ENCODE data around the gene TOR1B.
A peak's percentile ranks its signal among the peaks of the same experiment; 100 is the strongest.
"Not testable (repeated sequence)": the region's sequence is repeated elsewhere in the genome, so short reads cannot be mapped to it uniquely, and the experiment has no call there.

The TOR1B gene, protein sequence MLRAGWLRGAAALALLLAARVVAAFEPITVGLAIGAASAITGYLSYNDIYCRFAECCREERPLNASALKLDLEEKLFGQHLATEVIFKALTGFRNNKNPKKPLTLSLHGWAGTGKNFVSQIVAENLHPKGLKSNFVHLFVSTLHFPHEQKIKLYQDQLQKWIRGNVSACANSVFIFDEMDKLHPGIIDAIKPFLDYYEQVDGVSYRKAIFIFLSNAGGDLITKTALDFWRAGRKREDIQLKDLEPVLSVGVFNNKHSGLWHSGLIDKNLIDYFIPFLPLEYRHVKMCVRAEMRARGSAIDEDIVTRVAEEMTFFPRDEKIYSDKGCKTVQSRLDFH

DNA sequence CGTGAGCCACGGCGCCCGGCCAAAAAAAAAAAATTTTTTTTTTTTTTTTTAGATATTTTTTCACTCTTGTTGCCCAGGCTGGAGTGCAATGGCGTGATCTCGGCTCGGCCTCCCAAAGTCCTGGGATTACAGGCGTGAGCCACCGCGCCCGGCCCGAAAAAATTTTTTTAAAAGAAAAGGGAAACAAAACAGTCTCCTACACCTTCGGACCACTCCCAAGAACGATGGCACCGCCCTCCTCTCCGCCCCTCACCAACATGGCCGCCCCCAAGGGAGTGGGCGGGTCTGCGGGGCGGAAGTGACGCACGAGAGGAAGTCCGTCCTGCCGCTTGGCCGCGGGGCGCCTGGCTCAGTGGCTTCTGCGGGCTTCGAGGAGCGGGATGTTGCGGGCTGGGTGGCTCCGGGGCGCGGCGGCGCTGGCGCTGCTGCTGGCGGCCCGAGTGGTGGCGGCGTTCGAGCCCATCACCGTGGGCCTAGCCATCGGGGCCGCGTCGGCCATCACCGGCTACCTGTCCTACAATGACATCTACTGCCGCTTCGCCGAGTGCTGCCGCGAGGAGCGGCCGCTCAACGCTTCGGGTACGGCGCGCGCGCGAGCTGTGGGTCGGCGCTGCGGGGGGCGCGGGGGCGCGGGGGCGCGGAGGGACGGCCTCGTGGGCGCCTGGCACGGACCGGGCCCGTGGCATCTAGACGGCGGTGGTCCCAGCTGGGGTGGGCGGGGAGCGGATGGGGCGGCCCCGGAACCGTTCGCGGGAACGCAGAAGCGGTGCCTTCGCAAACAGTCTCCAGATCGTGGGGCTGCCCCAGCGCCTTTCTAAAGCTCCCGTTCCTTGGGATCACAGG is at the start of gene TOR1B:
Gene TOR1B (plus strand): TSS at position 352 of the 843 bp plus-strand sequence. CDS start 29 bp downstream, at position 381.
- peak; percentile 93 for DNase-seq (ENCODE audit: low spot score)

DNA sequence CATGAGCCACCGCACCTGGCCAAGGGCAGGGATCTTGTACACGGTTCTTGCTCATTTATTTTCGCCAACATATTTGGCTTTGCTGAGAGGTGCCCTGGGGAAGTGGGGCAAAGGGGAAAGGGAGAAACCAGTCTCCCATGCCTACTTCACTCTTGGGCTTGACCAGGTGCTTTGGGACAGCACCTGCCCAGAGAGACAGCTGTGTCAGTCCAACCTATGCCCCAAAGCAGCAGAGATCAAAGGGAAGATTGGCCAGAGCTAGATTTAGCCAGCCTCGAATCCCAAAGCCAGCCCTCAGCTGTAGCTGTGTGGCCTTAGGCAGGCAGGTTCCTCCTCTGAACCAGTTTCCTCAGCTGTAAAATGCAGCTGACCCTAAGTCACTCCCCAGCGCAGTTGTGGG is 47.8 kb upstream of the TOR1B start:
- DNase-seq (ENCODE audit: low spot score), result no peak

DNA sequence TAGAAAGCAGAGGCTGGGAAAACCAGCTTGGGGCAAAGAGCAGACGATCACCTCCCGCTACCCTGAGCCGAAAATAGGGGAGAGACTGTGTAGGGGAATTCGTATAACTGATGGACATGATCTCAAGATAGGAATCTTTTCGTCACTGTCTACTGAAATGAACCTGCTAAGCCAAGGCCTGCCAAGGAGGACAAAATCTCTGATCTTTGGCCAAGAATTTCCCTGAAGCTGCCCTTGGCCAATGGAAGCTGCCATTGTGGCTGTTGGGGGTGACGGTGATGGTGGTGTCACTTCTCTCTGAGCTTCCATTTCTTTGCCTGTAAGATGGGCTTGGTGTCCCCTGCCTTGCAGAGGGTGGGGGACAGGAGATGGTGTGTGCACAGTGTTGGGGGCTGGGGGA is 46.8 kb upstream of the TOR1B start:
- no peak for DNase-seq (ENCODE audit: low spot score)

DNA sequence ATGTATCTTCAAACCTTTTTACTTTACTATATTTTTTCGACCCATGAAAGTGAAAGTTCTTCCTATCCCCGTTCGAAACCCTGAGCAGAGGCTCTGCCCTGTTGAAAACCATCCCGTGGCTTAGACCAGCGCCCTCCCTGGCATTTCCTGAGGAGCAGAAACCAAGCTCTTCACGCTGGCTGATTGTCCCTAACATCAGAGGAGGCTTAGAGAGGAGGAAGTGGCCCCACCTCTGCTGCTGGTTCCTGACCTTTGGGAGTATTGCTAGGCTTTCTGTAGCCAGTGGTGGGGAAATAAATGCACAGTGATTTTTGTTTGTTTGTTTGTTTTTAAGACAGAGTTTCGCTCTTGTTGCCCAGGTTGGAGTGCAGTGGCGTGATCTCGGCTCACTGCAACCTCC is 45.9 kb upstream of the TOR1B start:
- DNase-seq (ENCODE audit: low spot score), result no peak

DNA sequence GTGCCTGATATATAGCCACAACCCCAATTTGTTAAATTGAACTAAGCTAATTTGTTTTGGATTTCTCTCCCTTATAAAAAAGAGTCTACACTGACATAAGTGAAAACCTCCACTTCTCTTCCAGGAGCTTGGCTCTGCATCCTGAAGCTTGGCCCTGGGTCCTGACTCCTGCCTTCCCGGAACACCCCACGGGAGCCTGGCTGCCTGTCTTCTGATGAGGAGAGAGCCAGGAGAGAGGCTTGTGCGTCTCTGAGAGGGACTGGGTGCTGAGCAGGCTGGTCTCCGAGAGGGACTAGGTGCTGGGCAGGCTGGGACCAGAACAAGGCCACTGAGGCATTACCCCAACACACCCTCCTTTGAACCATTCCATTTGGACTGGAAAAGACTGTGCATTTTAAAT is 43.7 kb upstream of the TOR1B start:
- no peak for DNase-seq (ENCODE audit: low spot score)

DNA sequence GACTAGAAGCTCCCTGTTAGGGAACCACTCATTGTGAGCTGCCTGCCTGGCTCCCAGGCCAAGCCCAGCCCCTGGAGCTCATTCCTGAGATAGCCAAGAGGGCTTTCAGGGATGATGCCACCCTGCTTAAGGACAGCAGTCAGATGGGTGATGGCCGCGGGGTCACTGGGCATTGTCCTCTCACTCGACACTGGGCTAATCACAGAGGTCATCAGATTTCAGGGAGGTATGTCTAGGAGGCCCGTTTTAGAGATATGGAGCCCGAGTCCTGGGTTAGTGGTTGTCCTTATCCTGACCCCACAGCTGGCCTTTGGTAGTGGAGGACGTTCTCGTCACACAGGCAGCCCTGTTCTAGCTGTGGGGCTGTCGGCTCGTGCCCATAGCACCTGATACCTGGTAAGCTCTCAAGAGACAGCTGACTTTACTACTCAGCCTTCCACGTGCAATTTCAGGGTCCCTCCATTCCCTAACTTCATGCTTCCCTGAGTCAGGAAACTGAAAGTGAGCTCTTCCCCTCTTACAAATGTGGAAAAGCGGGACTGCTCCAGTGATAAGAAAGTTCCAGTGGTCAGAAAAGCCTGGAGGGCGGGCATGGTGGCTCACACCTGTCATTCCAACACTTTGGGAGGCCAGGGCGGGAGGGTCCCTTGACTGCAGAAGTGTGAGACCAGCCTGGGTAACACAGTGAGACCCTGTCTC is 43.0 kb upstream of the TOR1B start:
- DNase-seq (ENCODE audit: low spot score), result no peak

DNA sequence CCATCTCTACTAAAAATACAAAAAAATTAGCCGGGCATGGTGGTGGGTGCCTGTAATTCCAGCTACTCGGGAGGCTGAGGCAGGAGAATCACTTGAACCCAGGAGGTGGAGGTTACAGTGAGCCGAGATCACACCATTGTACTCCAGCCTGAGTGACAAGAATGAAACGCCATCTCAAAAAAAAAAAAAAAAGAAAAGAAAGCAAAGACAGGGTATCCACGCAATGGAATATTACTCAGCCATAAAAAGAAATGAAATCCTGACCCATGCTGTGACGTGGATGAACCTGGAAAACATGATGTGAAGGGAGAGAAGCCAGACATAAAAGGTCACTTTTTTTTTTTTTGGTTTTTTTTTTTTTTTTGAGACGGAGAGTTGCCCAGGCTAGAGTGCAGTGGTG is 42.2 kb upstream of the TOR1B start:
- not testable (repeated sequence) for DNase-seq (ENCODE audit: low spot score)

DNA sequence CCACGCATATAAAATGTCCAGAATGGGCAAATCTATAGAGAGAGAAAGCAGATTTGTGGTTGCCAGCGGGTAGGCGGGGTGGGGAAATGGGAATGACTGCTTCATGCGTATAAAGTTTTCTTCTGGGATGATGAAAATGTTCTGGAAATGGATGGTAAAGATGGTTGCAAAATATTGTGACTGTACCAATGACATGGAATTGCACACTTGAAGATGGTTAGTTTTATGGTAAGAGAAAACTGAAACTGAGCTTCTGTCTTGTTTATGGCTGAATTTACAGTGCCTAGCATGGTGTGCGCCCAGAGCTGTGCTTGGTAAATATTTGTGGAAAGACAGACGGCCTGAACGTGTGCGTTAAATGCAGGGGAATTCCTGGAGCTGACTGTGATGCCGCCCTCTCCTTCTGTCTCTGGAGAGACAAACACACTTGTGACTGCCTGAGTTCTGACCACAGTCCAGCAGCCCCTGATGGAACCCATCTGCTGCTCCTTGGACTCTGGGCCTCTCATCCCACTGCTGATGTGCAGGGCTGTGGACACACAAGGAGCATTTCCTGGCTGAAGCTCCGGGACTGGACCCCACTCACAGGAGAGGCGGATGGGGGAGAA is 41.6 kb upstream of the TOR1B start:
- DNase-seq (ENCODE audit: low spot score), result no peak

DNA sequence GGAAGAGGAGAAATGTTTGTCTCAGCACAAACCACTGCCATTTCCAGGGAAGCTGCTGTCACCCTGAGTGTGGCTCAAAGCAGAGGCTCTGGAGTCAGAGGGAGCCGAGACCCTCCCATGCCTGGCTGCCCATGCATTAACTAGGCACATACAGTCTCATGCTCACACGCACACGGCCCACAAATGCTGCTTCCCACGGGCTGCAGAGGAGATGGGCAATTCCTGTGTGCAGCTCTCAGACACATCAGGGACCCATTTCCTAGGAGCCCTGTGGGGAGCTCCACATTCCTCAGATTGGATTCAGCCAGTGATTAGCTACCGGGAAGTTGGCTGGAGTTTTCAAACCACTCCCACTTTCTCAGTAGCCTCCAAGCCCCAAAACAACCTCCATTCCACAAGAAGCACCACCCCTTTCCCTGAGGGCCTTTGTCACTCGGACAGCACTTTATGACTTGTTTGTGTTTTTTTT is 41.0 kb upstream of the TOR1B start:
- no peak for DNase-seq (ENCODE audit: low spot score)

DNA sequence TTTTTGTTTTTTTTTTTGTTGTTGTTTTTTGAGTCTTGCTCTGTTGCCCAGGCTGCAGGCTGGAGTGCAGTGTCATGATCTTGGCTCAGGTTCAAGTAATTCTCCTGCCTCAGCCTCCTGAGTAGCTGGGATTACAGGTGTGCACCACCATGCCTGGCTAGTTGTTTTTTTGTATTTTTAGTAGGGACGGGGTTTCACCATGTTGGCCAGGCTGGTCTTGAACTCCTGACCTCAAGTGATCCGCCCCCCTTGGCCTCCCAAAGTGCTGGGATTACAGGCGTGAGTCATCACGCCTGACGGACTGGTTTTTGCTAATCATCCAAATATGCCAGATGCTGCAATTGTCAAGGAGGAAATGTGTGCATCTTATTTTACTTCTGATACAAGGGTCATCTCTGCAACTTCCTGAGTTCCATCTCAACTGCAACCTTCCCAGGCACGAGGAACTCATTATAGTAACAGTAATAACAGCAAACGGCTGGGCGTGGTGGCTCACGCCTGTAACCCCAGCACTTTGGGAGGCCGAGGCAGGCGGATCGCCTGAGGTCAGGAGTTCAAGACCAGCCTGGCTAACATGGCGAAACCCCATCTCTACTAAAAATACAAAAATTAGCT is 40.5 kb upstream of the TOR1B start:
- DNase-seq (ENCODE audit: low spot score), result peak; percentile 72

DNA sequence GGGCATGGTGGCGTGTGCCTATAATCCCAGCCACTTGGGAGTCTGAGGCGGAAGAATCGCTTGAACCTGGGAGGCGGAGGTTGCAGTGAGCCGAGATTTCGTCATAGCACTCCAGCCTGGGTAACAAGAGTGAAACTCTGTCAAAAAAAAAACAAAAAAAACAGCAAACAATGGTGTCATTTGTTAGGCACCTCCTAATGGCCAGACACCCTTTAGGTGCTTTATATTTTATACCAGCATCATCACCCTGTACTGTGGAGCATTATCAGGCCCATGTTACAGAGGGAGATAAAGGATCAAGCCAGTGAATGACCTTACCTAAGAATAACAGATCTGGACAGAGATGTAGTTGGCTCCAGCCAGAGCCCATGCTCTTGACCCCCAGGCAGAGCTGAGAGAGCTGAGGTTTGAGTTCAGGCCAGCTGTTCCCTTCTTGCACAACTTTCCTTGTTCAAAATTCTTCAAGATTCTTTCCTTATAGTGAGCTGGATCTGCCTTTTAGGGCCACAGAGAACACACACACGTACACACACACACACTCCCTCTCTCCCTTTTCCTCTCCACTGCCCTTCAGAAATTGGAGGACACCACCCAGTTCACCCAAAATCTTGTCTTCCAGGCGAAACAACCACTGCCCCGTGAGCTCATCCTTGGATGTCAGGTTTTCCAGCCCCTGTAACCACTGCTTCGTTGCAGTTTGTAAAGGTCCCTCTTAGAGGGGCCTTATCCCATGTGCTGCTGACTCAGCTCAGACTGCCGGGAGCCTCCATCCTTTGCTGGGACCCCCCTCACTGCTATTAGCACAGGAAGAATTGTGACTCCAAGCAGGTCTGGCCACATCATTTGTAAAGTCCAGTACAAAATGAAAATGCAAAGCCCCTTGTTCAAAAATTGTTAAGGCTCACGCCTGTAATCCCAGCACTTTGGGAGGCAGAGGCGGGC is 39.7 kb upstream of the TOR1B start:
- DNase-seq (ENCODE audit: low spot score), result no peak

DNA sequence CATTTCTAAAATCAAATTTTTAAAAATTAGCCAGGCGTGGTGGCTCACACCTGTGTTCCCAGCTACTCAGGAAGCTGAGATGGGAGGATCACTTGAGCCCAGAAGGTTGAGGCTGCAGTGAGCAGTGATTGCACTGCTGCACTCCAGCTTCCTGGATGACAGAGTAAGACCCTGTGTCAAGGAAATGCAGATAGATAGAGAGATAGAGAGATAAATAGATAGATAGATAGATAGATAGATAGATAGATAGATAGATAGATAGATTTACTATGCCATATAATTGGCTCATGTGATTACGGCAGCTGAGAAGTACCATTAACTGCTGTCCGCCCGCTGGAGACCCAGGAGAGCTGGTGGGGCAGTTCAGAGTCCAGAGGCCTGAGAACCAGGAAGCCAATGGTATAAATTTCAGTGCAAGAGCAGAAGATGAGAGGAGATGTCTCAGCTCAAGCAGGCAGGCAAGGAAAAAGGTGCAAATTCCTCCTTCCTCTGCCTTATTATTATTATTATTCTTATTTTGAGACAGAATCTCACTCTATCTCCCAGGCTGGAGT is 37.1 kb upstream of the TOR1B start:
- DNase-seq (ENCODE audit: low spot score), result no peak

DNA sequence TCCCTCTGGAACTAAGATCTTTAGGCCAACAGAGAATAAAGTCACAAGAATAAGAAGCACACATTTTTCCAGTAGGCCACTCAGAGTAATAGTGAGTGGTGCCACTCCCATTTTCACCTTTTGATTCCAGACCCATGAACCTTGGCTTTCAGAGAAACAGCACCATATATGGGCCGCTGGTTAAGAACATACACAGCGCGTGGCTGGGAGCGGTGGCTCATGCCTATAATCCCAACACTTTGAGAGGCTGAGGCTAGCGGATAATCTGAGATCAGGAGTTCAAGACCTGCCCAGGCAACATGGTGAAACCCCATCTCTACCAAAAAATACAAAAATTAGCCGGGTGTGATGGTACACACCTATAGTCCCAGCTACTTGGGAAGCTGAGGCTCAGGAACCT is 34.5 kb upstream of the TOR1B start:
- DNase-seq (ENCODE audit: low spot score), result no peak

DNA sequence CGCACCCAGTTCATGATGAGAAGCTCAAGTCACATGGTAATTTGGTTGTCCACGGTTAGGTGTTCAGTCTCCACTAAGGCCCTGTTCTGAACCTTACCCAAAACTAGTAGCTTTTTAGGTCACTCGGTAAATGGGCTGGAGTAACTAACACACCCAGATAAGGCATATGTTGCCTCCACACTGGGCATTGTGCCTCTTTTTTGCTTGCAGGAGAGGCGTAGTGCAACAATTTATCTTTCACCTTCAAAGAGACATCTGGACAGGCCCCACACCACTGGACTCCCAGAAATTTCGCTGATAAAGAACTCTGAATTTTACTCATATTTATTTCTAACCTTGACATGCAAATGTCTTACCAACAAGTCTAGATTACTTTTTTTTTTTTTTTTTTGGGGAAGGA is 33.3 kb upstream of the TOR1B start:
- DNase-seq (ENCODE audit: low spot score), result no peak

DNA sequence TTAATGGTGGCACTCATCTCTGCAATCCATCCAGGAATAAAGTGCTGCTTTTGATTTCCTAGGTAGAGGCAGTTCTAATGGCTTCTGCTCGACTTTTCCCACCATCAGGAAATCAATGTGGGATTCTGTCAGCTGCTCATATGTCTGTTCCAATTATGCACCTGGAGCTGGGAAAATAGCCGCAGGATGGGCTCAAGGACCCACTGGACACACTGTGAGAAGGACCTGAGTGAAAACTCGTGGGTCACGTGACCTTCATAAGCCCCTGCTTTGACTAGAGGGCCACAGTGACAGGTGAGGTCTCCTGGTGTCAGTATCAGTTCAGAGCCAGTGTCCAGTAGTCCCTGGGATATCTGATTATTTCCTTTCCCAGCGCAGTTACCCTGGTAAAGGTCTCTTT is 32.2 kb upstream of the TOR1B start:
- no peak for DNase-seq (ENCODE audit: low spot score)

DNA sequence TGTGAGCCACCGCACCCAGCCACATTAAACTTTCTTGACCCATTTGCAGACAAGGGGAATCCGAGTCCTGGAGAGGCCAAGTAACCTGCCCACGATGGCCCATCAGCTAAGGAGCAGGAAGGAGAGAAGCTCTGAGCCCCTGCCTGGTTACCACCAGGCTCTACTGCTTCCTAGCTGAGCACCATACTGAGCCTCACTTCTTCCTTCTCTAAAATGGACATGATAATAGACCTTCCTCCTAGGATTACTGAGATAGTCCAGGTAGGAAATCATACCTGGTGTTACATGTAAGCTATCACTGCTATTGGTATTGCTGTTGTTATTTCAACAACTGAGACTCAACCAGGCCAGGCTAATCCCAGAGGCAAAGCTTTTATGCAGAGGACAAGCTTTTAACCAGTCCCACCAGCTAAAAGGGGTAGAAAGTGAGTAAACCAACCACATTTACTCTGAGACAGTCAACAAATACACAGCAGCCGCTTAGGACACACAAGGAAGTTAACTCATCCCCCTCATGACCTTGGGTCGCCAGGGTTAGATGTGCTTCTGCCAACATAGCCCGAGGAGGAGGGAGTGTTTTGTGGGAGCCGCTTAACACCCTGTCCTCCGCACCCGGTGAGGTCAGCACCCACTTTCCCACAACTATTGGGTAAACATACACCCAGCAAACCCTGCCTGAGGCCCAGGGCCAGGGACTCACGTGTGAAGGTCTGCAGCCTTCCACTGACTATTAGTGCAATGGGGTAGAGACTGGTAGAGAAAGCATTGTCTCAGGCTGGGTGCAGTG is 29.5 kb upstream of the TOR1B start:
- no peak for DNase-seq (ENCODE audit: low spot score)

DNA sequence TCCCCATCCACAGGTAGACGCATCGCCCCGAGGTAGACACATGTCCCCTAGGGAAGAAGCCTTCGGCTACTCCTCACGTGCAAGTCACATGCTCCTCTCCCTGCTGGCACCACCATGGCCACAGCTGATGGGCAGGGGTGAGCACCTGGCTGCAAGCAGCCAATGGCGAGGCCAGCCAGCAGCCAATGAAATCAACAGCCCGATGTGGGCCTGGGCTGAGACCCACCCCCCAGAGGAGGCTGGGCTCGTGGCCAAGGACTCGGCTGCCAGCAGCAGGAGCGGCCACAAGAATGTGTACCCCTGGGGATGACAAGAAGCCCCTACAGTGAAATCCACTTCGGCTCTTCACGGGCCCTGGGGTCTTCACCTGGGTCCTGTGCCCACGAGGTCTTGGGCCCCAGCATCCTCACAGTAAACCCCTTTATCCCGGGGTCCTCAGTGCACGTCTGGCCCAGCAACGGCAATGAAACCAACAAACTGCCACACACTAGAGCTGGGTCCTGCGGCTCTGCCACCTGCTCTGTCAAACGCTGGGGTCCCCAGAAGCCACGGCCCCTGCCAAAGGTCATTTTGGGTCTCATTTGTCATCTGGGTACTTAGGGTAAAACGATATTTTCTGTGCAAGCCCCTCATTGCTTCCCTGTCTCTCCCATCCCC is 28.1 kb upstream of the TOR1B start:
- no peak for DNase-seq (ENCODE audit: low spot score)

DNA sequence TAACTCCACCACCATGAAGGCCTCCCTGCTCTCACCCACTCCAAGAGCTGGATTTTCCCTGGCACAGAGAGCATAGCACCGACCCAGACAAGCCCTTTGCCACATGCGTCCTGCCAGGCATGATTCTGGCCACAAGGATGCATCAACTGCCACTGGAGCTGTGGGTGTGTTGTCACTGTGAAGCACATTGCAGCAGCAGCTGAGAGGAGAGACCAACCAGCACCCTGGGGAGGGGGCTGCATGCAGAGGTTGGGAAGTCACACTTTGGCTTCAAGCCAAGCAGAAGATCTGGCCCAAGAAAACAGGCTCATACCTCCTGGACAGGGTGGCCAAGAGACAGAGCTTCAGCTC is 27.6 kb upstream of the TOR1B start:
- DNase-seq (ENCODE audit: low spot score), result no peak

DNA sequence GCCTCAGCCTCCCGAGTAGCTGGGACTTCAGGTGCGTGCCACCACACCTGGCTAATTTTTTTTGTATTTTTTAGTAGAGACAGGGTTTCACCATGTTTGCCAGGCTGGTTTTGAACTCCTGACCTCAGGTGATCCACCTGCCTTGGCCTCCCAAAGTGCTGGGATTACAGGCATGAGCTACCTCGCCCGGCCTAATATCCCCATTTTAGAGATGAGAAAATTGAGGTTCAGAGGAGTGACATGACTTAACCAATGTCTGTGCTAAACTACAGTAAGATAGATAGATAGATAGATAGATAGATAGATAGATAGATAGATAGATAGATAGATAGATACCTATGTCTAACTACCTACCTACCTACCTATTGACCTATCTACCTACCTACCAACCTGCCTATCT is 26.9 kb upstream of the TOR1B start:
- DNase-seq (ENCODE audit: low spot score), result not testable (repeated sequence)
